CD4-positive, alpha-beta T cell treated with Interleukin-6 at 100 ng/mL for 8 hours (primary cell): ENCODE results near the gene MAGI3.
A peak's percentile ranks its signal among the peaks of the same experiment; 100 is the strongest.

Source experiments
- DNase-seq: peaks from one replicate; pipeline ENCODE4 v3.0.0-alpha.2; 2020; ENCODE audit warnings: mixed read lengths, low spot score

The MAGI3 gene

GRCh38 chr1:113657556-113658063 is 267.3 kb downstream of the MAGI3 start:
- no peak for DNase-seq

GRCh38 chr1:113659035-113659434 is 268.7 kb downstream of the MAGI3 start:
- no peak for DNase-seq

GRCh38 chr1:113659556-113659955 is 269.2 kb downstream of the MAGI3 start:
- no peak for DNase-seq

GRCh38 chr1:113660088-113660487 is 269.8 kb downstream of the MAGI3 start:
- DNase-seq, result no peak

GRCh38 chr1:113662101-113662500 is 271.8 kb downstream of the MAGI3 start:
- no peak for DNase-seq

GRCh38 chr1:113663165-113663951 is 273.0 kb downstream of the MAGI3 start:
- DNase-seq, result no peak

GRCh38 chr1:113665071-113665470 is 274.8 kb downstream of the MAGI3 start:
- no peak for DNase-seq

- DNase-seq, result no peak
These were observed 275.8 kb downstream of the MAGI3 start for GRCh38 chr1:113666126-113666525.

GRCh38 chr1:113669988-113670387 is 279.7 kb downstream of the MAGI3 start:
- no peak for DNase-seq

GRCh38 chr1:113670650-113671049 is 280.3 kb downstream of the MAGI3 start:
- no peak for DNase-seq

- DNase-seq, result no peak
These were observed 282.2 kb downstream of the MAGI3 start for GRCh38 chr1:113672491-113672890.

GRCh38 chr1:113674591-113674990 is 284.3 kb downstream of the MAGI3 start:
- DNase-seq, result no peak

- no peak for DNase-seq
These were observed 285.0 kb downstream of the MAGI3 start for GRCh38 chr1:113675302-113675701.

GRCh38 chr1:113676524-113676923 is 286.2 kb downstream of the MAGI3 start:
- no peak for DNase-seq

GRCh38 chr1:113677250-113678158 is 287.2 kb downstream of the MAGI3 start:
- DNase-seq, result peak; percentile 17

- DNase-seq, result no peak
These were observed 287.8 kb downstream of the MAGI3 start for GRCh38 chr1:113678159-113678469.

- no peak for DNase-seq
These were observed 291.5 kb downstream of the MAGI3 start for GRCh38 chr1:113681596-113682337.

GRCh38 chr1:113683384-113684152 is 293.3 kb downstream of the MAGI3 start:
- no peak for DNase-seq

GRCh38 chr1:113684153-113684541 is 293.8 kb downstream of the MAGI3 start:
- DNase-seq, result no peak

- no peak for DNase-seq
These were observed 296.7 kb downstream of the MAGI3 start for GRCh38 chr1:113686891-113687618.

GRCh38 chr1:113691184-113691583 is 300.9 kb downstream of the MAGI3 start:
- no peak for DNase-seq
